Progenitor cell of endocrine pancreas (in vitro differentiated cells): Measurements from ENCODE around the gene RNPS1. TPM values are rescaled to one million over a fixed set of nuclear protein-coding genes. Genes with fewer than 3 reads are reported as not detected.

Source experiments
- DNase-seq: peaks from one replicate; pipeline ENCODE4 v3.0.0; 2021; ENCODE audit warnings: low spot score; ENCODE audit not compliant: unreplicated experiment
- H3K27ac Mint-ChIP-seq: 2 replicates; pipeline ENCODE4 v1.8.0; 2021; ENCODE audit warnings: mild to moderate bottlenecking, moderate library complexity, mixed read lengths
- H3K27me3 Mint-ChIP-seq: 2 replicates; pipeline ENCODE4 v1.8.0; 2021; ENCODE audit warnings: mixed read lengths
- H3K36me3 Mint-ChIP-seq: 2 replicates; pipeline ENCODE4 v1.8.0; 2022; ENCODE audit warnings: mixed read lengths; ENCODE audit not compliant: insufficient read depth
- H3K4me1 Mint-ChIP-seq: 2 replicates; pipeline ENCODE4 v1.8.0; 2021; ENCODE audit warnings: low read depth, mixed read lengths
- H3K4me3 Mint-ChIP-seq: 2 replicates; pipeline ENCODE4 v1.8.0; 2021; ENCODE audit warnings: low read depth, mild to moderate bottlenecking, moderate library complexity, mixed read lengths
- H3K9me3 Mint-ChIP-seq: 2 replicates; pipeline ENCODE4 v1.8.0; 2021; ENCODE audit warnings: low read depth, mixed read lengths
- total RNA-seq: library from RNA; stranded (reverse); gene quantifications from 2 replicates; pipeline ENCODE4 v1.2.1, GENCODE V29; 2021
- TF ChIP-seq, protein P1 (sequence below): fragments of 200-600 bp; sonication (generic); IDR thresholded peaks from one replicate; pipeline ENCODE4 v1.5.0; 2021; ENCODE audit warnings: antibody characterized with exemption, mild to moderate bottlenecking; ENCODE audit not compliant: unreplicated experiment

RNPS1 gene
- total RNA-seq, 1 donor from 2014 or later: 237 TPM

- TF ChIP-seq, protein P1, sequence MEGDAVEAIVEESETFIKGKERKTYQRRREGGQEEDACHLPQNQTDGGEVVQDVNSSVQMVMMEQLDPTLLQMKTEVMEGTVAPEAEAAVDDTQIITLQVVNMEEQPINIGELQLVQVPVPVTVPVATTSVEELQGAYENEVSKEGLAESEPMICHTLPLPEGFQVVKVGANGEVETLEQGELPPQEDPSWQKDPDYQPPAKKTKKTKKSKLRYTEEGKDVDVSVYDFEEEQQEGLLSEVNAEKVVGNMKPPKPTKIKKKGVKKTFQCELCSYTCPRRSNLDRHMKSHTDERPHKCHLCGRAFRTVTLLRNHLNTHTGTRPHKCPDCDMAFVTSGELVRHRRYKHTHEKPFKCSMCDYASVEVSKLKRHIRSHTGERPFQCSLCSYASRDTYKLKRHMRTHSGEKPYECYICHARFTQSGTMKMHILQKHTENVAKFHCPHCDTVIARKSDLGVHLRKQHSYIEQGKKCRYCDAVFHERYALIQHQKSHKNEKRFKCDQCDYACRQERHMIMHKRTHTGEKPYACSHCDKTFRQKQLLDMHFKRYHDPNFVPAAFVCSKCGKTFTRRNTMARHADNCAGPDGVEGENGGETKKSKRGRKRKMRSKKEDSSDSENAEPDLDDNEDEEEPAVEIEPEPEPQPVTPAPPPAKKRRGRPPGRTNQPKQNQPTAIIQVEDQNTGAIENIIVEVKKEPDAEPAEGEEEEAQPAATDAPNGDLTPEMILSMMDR: no peak
- Mint-ChIP-seq H3K27me3 (peaks cover 4% of the 10 kb centered on the region), H3K9me3 (no peaks in the 10 kb centered on the region), H3K36me3 (no peaks in the 10 kb centered on the region), H3K4me1 (no peaks in the 10 kb centered on the region), H3K4me3 (no peak overlapping the region), H3K27ac (no peak overlapping the region)
- no peak for DNase-seq
These were observed 17.8 kb upstream of the RNPS1 start for GRCh38 chr16:2285731-2286191.

DNA sequence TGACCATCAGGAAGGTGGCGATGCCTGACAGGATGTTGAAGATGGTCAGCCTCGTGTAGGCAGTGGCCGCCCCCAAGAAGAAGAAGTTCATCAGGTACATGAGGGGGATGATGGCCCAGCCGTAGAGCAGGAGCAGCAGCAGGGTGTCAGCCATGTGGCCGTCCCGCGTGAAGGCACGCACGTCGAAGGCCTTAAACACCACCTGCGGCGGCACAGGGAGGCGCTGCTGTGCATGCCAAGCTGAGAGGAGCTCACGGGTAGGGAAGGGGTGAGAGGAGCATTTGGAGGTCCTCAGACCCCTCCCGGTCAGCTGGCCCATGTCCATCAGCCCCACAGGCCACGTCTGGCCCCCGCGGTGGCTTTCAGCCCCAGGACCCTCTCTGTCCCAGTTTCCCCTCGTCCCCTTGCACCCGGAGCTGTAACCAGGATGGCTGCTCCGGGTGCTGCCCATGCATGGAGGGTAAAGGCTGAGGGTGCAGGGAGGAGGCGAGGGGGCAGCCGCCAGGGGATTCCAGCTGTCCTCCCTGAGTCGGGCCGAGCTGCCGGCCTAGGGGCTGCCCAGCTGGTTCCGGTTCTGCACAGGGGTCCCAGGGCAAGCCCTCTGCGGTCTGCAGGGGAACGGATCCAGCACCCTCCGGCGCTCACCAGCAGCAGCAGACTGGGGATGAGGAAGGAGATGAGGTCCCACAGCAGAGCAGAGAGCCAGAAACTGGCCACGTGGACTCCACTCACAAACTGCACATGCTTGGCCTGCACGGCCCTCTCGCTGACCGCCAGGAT, 17.1 kb upstream of the RNPS1 start:
- H3K27ac Mint-ChIP-seq: no peak overlapping the region
- H3K27me3 Mint-ChIP-seq: peaks cover 6% of the 10 kb centered on the region

GRCh38 chr16:2284001-2284770, 16.3 kb upstream of the RNPS1 start:
- H3K4me1 Mint-ChIP-seq: no peaks in the 10 kb centered on the region
- H3K4me3 Mint-ChIP-seq: no peak overlapping the region
- H3K9me3 Mint-ChIP-seq: no peaks in the 10 kb centered on the region
- peak overlapping the region; percentile 82 for H3K27ac Mint-ChIP-seq
- no peak for DNase-seq
- no peaks in the 10 kb centered on the region for H3K36me3 Mint-ChIP-seq
- TF ChIP-seq, protein P1: no peak
- peaks cover 8% of the 10 kb centered on the region for H3K27me3 Mint-ChIP-seq

More for the DNA sequence above, 17.1 kb upstream of the RNPS1 start:
- TF ChIP-seq, protein P1: no peak
- DNase-seq: no peak
- Mint-ChIP-seq H3K36me3 (no peaks in the 10 kb centered on the region), H3K9me3 (no peaks in the 10 kb centered on the region), H3K4me3 (no peak overlapping the region), H3K4me1 (no peaks in the 10 kb centered on the region)

- H3K36me3 Mint-ChIP-seq: no peaks in the 10 kb centered on the region
- no peaks in the 10 kb centered on the region for H3K4me1 Mint-ChIP-seq
- H3K9me3 Mint-ChIP-seq: no peaks in the 10 kb centered on the region
- TF ChIP-seq, protein P1: no peak
- DNase-seq: no peak
- H3K27ac Mint-ChIP-seq: peak overlapping the region; percentile 82
- no peak overlapping the region for H3K4me3 Mint-ChIP-seq
- H3K27me3 Mint-ChIP-seq: peaks cover 8% of the 10 kb centered on the region
These were observed 15.1 kb upstream of the RNPS1 start for GRCh38 chr16:2282866-2283555.

GRCh38 chr16:2282262-2282661, 14.3 kb upstream of the RNPS1 start:
- peaks cover 8% of the 10 kb centered on the region for H3K27me3 Mint-ChIP-seq

More at GRCh38 chr16:2282262-2282661, 14.3 kb upstream of the RNPS1 start:
- Mint-ChIP-seq H3K4me3 (no peak overlapping the region), H3K36me3 (no peaks in the 10 kb centered on the region), H3K9me3 (no peaks in the 10 kb centered on the region), H3K4me1 (no peaks in the 10 kb centered on the region), H3K27ac (no peak overlapping the region)
- DNase-seq: no peak
- TF ChIP-seq, protein P1: no peak
